MM.1S (cell line): ENCODE data around the gene PCBP1.

Source experiments
- CTCF ChIP-seq: fragments of 300-600 bp; sonication (generic); IDR thresholded peaks from 2 replicates; pipeline ENCODE4 v1.5.1; 2016; ENCODE audit warnings: antibody characterized with exemption, low read length, mixed read lengths
- EZH2 ChIP-seq: fragments of 300-600 bp; sonication (generic); optimal IDR thresholded peaks from 2 replicates; pipeline ENCODE3; 2017; ENCODE audit warnings: low read depth, mild to moderate bottlenecking, antibody characterized with exemption, low read length, mixed read lengths
- EZH2phosphoT487 ChIP-seq: fragments of 300-600 bp; sonication (generic); IDR thresholded peaks from 2 replicates; pipeline ENCODE4 v1.6.1; 2018; ENCODE audit warnings: antibody characterized with exemption, low read length

GRCh38 chr2:70124983-70125480, 37.8 kb downstream of the PCBP1 start:
- TF ChIP-seq CTCF (no peak), EZH2 (no peak), EZH2phosphoT487 (no peak)
